Neural cell (in vitro differentiated cells): ENCODE data around the gene ELFN1.

Source experiments
- POLR2AphosphoS5 ChIP-seq: IDR thresholded peaks from 2 replicates; pipeline ENCODE4 v1.6.1; 2012
- TF ChIP-seq, protein P1 (sequence below): fragments of 450-650 bp; IDR thresholded peaks from 2 replicates; pipeline ENCODE4 v1.5.1; 2014; ENCODE audit warnings: antibody characterized with exemption, mild to moderate bottlenecking, moderate library complexity; ENCODE audit not compliant: poor library complexity, severe bottlenecking

DNA sequence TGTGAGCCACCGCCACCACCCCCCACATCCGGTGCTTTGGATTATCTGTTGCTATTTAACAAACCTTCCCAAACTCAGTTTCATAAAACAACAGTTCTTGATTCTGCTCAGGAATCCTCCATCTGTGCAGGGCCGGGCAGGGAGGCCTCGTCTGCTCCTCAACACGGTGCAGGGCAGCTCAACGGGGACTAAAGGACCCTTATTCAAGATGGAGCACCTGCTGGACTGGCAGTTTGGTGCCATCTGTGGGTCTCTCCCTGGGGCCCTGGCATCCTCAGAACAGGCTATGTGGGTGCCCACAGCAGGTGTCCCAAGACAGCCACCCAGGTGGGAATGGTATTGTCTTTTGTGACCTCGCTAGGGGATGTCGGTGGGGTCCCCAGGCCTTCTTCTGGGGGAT, 31.0 kb upstream of the ELFN1 start:
- TF ChIP-seq, protein P1, sequence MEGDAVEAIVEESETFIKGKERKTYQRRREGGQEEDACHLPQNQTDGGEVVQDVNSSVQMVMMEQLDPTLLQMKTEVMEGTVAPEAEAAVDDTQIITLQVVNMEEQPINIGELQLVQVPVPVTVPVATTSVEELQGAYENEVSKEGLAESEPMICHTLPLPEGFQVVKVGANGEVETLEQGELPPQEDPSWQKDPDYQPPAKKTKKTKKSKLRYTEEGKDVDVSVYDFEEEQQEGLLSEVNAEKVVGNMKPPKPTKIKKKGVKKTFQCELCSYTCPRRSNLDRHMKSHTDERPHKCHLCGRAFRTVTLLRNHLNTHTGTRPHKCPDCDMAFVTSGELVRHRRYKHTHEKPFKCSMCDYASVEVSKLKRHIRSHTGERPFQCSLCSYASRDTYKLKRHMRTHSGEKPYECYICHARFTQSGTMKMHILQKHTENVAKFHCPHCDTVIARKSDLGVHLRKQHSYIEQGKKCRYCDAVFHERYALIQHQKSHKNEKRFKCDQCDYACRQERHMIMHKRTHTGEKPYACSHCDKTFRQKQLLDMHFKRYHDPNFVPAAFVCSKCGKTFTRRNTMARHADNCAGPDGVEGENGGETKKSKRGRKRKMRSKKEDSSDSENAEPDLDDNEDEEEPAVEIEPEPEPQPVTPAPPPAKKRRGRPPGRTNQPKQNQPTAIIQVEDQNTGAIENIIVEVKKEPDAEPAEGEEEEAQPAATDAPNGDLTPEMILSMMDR = no peak
- TF ChIP-seq POLR2AphosphoS5 = no peak
